ENCODE measurements around the gene ALG2. TPM values are rescaled to one million over a fixed set of nuclear protein-coding genes. Genes with fewer than 3 reads are reported as not detected.
A peak's percentile ranks its signal among the peaks of the same experiment; 100 is the strongest.

Gene ALG2, protein sequence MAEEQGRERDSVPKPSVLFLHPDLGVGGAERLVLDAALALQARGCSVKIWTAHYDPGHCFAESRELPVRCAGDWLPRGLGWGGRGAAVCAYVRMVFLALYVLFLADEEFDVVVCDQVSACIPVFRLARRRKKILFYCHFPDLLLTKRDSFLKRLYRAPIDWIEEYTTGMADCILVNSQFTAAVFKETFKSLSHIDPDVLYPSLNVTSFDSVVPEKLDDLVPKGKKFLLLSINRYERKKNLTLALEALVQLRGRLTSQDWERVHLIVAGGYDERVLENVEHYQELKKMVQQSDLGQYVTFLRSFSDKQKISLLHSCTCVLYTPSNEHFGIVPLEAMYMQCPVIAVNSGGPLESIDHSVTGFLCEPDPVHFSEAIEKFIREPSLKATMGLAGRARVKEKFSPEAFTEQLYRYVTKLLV
- polyA plus RNA-seq (2013, experiment 1 of 2): 24.7 TPM
- 25.6 TPM for polyA plus RNA-seq (2013, experiment 2 of 2)

DNA sequence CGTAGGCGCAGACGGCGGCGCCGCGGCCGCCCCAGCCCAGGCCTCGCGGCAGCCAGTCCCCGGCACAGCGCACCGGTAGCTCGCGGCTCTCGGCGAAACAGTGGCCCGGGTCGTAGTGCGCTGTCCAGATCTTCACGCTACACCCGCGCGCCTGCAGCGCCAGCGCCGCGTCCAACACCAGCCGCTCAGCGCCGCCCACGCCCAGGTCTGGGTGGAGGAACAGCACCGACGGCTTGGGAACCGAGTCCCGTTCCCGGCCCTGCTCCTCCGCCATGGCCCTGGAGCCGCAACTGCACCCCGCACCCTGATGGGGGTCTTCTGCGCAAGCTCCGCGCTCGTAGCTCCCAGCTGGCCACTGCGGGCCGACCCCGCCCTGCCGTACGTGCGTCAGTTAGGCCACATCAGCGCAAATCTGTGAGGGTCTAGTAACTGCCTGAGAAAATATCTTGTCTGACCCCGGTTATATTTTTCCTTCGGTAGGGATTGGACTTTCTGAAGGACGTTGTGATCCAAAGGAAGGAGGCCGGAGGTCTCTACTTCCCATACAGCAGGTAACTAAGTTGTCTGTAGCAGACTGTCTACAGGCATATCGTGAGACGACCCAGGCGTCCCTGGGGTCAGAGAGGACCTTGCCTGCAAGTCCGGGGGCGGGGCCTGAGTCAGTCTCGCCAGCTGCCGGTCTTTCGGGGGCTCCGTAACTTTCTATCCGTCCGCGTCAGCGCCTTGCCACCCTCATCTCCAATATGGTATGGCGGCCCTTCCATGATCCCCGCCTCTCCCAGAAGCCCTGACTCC, at the start of gene ALG2, which contains the start of gene SEC61B:
ALG2 (minus strand) TSS at position 322 of the 795 bp plus-strand sequence; CDS start at position 274, 48 bp downstream.
SEC61B (plus strand) TSS at position 662 of the 795 bp plus-strand sequence; CDS start at position 744, 82 bp downstream.
- Histone ChIP-seq H3K27ac (ENCODE audit: low read depth, low read length, severe bottlenecking) (peak within 1 kb of the TSS; percentile 99), H3K4me3 (ENCODE audit: extremely low read depth, insufficient read depth, low read length, poor library complexity, severe bottlenecking) (peak within 1 kb of the TSS; percentile 92), H3K9me3 (ENCODE audit: control insufficient read depth, low read length) (no peaks in the 10 kb centered on the region), H3K36me3 (ENCODE audit: control insufficient read depth, insufficient read depth, low read length) (peaks cover 58% of the 10 kb centered on the region), H3K4me1 (ENCODE audit: control insufficient read depth, insufficient read depth, low read length, poor library complexity, severe bottlenecking) (no peaks in the 10 kb centered on the region)
- WGBS, 2 experiments (ENCODE audit: insufficient coverage in 2 of 2): 0% methylated on average over 62 to 70 of the region's 70 CpGs

DNA sequence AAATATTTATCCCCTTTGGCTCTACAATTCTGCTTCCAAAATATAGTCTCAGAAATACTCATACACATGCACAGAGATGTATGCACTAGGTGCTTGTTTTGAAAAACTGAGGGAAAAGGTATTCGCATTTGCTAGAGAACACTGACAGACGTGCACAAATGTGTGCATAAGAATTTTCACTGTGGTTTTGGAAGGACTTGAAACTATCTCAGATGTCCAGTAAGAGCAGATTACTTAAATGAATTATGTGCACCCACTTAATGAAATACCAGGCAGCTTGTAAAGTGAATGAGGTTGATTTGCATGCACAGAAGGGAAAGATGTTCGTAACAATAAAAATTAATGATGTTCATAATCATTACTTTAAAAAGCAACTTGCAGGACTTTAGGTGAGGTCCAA, 48.7 kb upstream of the ALG2 start:
- 50% methylated on average over 2 of the region's 3 CpGs for WGBS, 2 experiments (ENCODE audit: insufficient coverage in 2 of 2)
- H3K27ac ChIP-seq (ENCODE audit: low read depth, low read length, severe bottlenecking): no peak overlapping the region
- H3K36me3 ChIP-seq (ENCODE audit: control insufficient read depth, insufficient read depth, low read length): no peaks in the 10 kb centered on the region

DNA sequence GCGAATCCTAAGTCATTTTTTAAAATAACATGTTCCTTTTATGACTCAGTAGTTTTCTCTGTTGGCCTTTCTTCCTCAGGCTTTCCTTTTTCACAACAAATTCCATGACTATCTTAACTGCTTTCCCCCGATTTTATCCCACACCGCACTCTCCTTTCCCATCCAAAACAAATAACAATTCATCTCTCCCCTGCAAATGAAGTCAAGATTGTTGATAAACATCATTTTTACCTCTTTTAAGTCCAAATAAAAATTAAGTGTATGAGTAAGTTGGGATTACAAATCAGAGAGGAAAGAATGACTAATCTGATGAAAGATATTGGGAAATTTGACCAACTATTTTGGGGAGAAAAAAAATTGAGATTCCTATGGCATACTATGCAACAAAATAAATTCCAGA, 47.7 kb upstream of the ALG2 start:
- H3K9me3 ChIP-seq (ENCODE audit: control insufficient read depth, low read length): no peaks in the 10 kb centered on the region
- H3K4me1 ChIP-seq (ENCODE audit: control insufficient read depth, insufficient read depth, low read length, poor library complexity, severe bottlenecking): no peaks in the 10 kb centered on the region
- WGBS, 2 experiments (ENCODE audit: insufficient coverage in 2 of 2): 63 to 83% methylated on average over 1 to 2 of the region's 3 CpGs
- no peak overlapping the region for H3K4me3 ChIP-seq (ENCODE audit: extremely low read depth, insufficient read depth, low read length, poor library complexity, severe bottlenecking)
- no peaks in the 10 kb centered on the region for H3K36me3 ChIP-seq (ENCODE audit: control insufficient read depth, insufficient read depth, low read length)
- no peak overlapping the region for H3K27ac ChIP-seq (ENCODE audit: low read depth, low read length, severe bottlenecking)

More for the DNA sequence above, 48.7 kb upstream of the ALG2 start:
- Histone ChIP-seq H3K4me3 (ENCODE audit: extremely low read depth, insufficient read depth, low read length, poor library complexity, severe bottlenecking) (no peak overlapping the region), H3K9me3 (ENCODE audit: control insufficient read depth, low read length) (no peaks in the 10 kb centered on the region), H3K4me1 (ENCODE audit: control insufficient read depth, insufficient read depth, low read length, poor library complexity, severe bottlenecking) (no peaks in the 10 kb centered on the region)

DNA sequence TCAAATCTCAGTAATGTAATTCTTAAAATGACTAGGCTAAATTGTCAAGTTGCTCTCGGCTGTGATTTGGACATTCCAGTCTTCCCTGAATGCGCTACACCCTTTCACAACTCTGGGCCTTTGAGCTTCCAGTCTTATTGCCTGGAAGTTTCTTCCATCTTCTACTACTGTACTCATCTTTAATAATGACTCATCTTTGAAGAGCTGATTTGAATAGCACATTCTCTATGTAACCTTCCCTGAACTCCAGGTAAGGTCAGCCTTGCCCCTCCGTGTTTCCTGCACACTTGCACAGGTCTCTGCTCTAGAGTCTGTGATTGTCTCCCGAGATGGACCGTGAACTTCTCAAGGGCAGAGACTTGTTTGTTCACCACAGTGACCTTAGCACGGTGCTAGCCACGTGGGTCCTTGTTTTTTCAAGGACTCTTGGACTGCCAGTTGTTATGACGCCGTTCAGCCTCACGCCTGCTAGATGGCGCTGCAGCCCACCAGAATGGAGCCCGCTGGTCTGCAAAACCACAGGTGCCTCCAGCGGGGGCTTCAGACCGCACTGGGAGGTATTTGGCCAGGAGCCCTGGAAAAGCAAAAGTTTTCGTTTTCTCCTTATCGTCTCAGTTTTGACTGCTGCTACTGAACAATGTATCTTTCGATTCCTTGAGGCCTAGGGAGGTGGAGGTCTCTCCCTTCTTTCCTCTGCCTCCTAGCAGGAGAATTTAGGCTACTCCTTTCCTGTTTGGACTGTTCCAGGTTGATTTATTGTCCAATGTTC, 44.7 kb upstream of the ALG2 start:
- Histone ChIP-seq H3K4me1 (ENCODE audit: control insufficient read depth, insufficient read depth, low read length, poor library complexity, severe bottlenecking) (no peaks in the 10 kb centered on the region), H3K27ac (ENCODE audit: low read depth, low read length, severe bottlenecking) (no peak overlapping the region), H3K4me3 (ENCODE audit: extremely low read depth, insufficient read depth, low read length, poor library complexity, severe bottlenecking) (no peak overlapping the region), H3K9me3 (ENCODE audit: control insufficient read depth, low read length) (no peaks in the 10 kb centered on the region), H3K36me3 (ENCODE audit: control insufficient read depth, insufficient read depth, low read length) (no peaks in the 10 kb centered on the region)
- WGBS, 2 experiments (ENCODE audit: insufficient coverage in 2 of 2): 22% methylated on average over 15 to 17 of the region's 17 CpGs

DNA sequence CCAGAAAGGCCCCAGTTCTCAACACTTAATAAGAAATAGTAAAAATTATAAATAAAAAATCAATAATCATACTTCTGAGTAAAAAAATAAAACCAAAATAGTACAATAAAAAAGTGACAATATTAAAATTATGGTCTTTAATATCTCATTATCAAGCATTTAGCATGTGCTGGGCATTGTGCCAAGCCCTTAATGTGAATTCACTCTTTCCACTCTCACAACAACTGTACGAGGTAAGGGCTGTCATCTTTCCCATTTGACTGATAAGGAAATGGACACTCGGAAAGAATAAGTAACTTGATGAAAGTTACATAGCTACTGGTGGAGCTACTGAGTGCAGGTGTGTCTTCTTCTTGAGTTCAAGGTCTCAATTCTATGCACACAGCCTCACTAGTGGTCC, 43.9 kb upstream of the ALG2 start:
- WGBS, 2 experiments (ENCODE audit: insufficient coverage in 2 of 2): 89 to 100% methylated on average over 1 of the region's 2 CpGs
- no peaks in the 10 kb centered on the region for H3K9me3 ChIP-seq (ENCODE audit: control insufficient read depth, low read length)
- H3K4me1 ChIP-seq (ENCODE audit: control insufficient read depth, insufficient read depth, low read length, poor library complexity, severe bottlenecking): no peaks in the 10 kb centered on the region
- H3K4me3 ChIP-seq (ENCODE audit: extremely low read depth, insufficient read depth, low read length, poor library complexity, severe bottlenecking): no peak overlapping the region
- H3K27ac ChIP-seq (ENCODE audit: low read depth, low read length, severe bottlenecking): no peak overlapping the region
- no peaks in the 10 kb centered on the region for H3K36me3 ChIP-seq (ENCODE audit: control insufficient read depth, insufficient read depth, low read length)

DNA sequence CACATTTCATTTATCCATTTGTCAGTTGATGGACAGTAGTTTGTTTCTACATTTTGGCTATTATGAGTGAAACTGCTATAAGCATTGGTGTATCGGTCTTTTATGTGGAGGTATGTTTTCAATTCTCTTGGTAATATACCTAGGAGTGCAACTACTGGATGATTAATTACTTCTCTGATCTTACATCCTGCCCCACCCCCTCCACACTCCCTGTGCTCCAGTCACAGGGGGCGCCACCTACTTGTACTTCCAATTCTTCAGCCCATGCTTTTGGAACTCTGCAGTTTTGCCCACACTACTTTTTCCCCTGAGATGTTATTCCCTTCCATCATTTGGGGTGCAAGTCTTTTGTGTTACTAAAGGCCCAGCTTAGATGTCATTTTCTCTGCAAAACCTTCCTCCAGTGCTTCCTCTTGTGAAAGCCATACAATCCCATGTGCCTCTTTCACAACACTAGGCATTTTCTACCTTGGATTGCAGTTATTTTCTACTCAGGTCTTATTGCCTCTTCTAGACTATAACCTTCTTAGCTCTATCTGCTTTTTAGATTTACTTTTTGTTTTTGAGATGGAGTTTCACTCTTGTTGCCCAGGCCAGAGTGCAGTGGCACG, 42.4 kb upstream of the ALG2 start:
- H3K4me1 ChIP-seq (ENCODE audit: control insufficient read depth, insufficient read depth, low read length, poor library complexity, severe bottlenecking): no peaks in the 10 kb centered on the region
- no peak overlapping the region for H3K4me3 ChIP-seq (ENCODE audit: extremely low read depth, insufficient read depth, low read length, poor library complexity, severe bottlenecking)
- H3K36me3 ChIP-seq (ENCODE audit: control insufficient read depth, insufficient read depth, low read length): no peaks in the 10 kb centered on the region
- H3K27ac ChIP-seq (ENCODE audit: low read depth, low read length, severe bottlenecking): no peak overlapping the region
- H3K9me3 ChIP-seq (ENCODE audit: control insufficient read depth, low read length): no peaks in the 10 kb centered on the region
- 53 to 89% methylated on average over 2 of the region's 3 CpGs for WGBS, 2 experiments (ENCODE audit: insufficient coverage in 2 of 2)

DNA sequence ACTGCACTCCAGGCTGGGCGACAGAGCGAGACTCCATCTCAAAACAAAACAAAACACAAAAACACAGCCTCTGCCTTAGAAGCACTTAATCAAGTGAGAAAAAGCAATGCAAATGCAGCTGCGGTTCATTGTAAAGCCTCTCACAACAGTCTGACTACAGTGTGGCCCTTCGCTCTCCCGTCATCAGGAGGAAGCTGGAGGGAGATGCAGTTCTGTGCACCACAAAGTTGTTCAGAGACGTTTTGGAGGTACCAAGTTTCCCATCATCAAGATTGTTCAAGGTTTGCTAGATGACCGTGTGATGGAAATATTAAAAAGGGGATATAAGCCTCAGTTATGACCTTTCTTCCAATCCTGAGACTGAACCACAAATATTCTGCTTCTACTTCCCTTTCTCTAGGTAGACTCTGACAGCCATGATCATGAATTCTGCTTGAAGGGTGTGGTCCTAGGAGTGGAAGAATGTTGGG, 41.2 kb upstream of the ALG2 start:
- Histone ChIP-seq H3K4me1 (ENCODE audit: control insufficient read depth, insufficient read depth, low read length, poor library complexity, severe bottlenecking) (no peaks in the 10 kb centered on the region), H3K9me3 (ENCODE audit: control insufficient read depth, low read length) (no peaks in the 10 kb centered on the region), H3K4me3 (ENCODE audit: extremely low read depth, insufficient read depth, low read length, poor library complexity, severe bottlenecking) (no peak overlapping the region), H3K27ac (ENCODE audit: low read depth, low read length, severe bottlenecking) (no peak overlapping the region), H3K36me3 (ENCODE audit: control insufficient read depth, insufficient read depth, low read length) (no peaks in the 10 kb centered on the region)
- 92 to 94% methylated on average over 4 to 5 of the region's 7 CpGs for WGBS, 2 experiments (ENCODE audit: insufficient coverage in 2 of 2)

DNA sequence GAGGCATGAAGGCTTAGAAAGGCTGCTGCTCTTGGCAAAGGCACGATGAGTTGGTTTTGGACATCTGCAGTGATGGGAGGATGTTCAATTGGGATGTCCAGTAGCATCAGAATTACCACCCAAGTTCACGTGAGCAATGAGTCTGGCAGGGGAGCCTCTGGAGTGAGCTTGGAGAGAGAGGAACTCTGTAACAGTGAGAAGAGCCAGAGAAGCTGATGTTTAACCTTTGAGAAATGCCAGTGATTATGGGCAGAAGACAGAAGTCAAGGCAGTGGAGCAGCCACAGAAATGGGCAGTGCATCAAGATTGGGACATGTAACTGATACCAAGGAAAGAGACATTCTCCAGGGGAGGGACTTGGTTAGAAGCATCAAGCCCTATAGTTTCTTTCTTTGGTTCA, 40.2 kb upstream of the ALG2 start:
- WGBS, 2 experiments (ENCODE audit: insufficient coverage in 2 of 2): 94 to 100% methylated on average over 2 of the region's 2 CpGs
- H3K9me3 ChIP-seq (ENCODE audit: control insufficient read depth, low read length): no peaks in the 10 kb centered on the region
- no peak overlapping the region for H3K27ac ChIP-seq (ENCODE audit: low read depth, low read length, severe bottlenecking)
- no peaks in the 10 kb centered on the region for H3K4me1 ChIP-seq (ENCODE audit: control insufficient read depth, insufficient read depth, low read length, poor library complexity, severe bottlenecking)
- no peak overlapping the region for H3K4me3 ChIP-seq (ENCODE audit: extremely low read depth, insufficient read depth, low read length, poor library complexity, severe bottlenecking)
- H3K36me3 ChIP-seq (ENCODE audit: control insufficient read depth, insufficient read depth, low read length): no peaks in the 10 kb centered on the region

DNA sequence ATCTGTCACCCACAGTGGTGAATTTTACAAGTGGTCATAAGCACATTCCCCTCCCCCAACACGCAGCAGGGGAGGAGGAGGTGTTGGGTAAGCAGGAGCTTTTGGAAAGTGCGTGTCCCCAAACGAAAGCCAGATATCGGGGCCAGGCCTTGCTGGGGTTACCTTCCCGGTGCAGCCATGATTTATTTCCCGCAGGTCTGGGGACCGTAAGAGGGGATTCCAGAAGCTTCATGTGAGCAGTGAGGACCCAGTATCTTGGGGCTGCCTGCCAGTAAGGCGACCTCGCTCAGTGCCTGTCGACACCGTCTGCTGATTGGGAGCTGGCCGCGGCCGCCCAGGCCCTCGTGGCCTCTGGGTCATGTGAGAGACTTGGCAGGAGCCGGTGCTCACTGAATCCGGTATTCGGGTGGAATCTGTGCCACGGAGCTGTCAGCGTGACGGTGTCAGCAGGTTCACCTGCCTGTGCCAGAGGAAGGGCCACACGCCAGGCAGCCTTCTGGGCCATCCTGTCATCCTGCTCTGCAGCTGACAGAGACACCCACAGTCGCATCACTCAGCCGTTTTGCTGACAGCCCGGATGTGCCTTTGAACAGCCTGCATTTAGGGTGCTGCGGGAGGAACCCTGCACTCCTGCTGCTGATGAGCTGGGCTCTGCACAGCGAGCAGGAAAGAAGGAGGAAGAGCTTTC, 37.6 kb upstream of the ALG2 start:
- H3K9me3 ChIP-seq (ENCODE audit: control insufficient read depth, low read length): no peaks in the 10 kb centered on the region
- H3K4me1 ChIP-seq (ENCODE audit: control insufficient read depth, insufficient read depth, low read length, poor library complexity, severe bottlenecking): no peaks in the 10 kb centered on the region
- no peaks in the 10 kb centered on the region for H3K36me3 ChIP-seq (ENCODE audit: control insufficient read depth, insufficient read depth, low read length)
- WGBS, 2 experiments (ENCODE audit: insufficient coverage in 2 of 2): 76 to 85% methylated on average over 25 to 26 of the region's 27 CpGs
- no peak overlapping the region for H3K4me3 ChIP-seq (ENCODE audit: extremely low read depth, insufficient read depth, low read length, poor library complexity, severe bottlenecking)
- no peak overlapping the region for H3K27ac ChIP-seq (ENCODE audit: low read depth, low read length, severe bottlenecking)

All from mesodermal cell (in vitro differentiated cells).